H9 (cell line): ENCODE measurements around the gene GLT6D1. TPM values are rescaled to one million over a fixed set of nuclear protein-coding genes. Genes with fewer than 3 reads are reported as not detected.

Experiments
- DNase-seq: peaks from one replicate; pipeline ENCODE4 v3.0.0-alpha.2; 2017
- H2AFZ ChIP-seq: one replicate; pipeline ENCODE4 v1.6.1; 2013; ENCODE audit warnings: mild to moderate bottlenecking, low read length, control low read depth, moderate library complexity
- H2AK5ac ChIP-seq: 2 replicates; pipeline ENCODE4 v1.6.1; 2013; ENCODE audit warnings: low read length, control low read depth, mixed read lengths; ENCODE audit not compliant: insufficient read length
- H2BK120ac ChIP-seq: one replicate; pipeline ENCODE4 v1.6.1; 2013; ENCODE audit warnings: low read depth, mild to moderate bottlenecking, low read length, control low read depth, inconsistent platforms; ENCODE audit not compliant: poor library complexity, severe bottlenecking
- H2BK12ac ChIP-seq: 2 replicates; pipeline ENCODE4 v1.6.1; 2013; ENCODE audit warnings: low read length, control low read depth, mixed read lengths, low read depth; ENCODE audit not compliant: insufficient read length
- H2BK15ac ChIP-seq: 2 replicates; pipeline ENCODE4 v1.6.1; 2013; ENCODE audit warnings: low read depth, low read length, control low read depth
- H2BK20ac ChIP-seq: one replicate; pipeline ENCODE4 v1.6.1; 2013; ENCODE audit warnings: low read depth, mild to moderate bottlenecking, low read length, control low read depth, inconsistent platforms; ENCODE audit not compliant: poor library complexity, severe bottlenecking
- H2BK5ac ChIP-seq: 2 replicates; pipeline ENCODE4 v1.6.1; 2013; ENCODE audit warnings: low read length, control low read depth, mixed read lengths; ENCODE audit not compliant: insufficient read length
- H3K14ac ChIP-seq: 2 replicates; pipeline ENCODE4 v1.6.1; 2013; ENCODE audit warnings: low read length, control low read depth; ENCODE audit not compliant: insufficient read depth
- H3K18ac ChIP-seq: 2 replicates; pipeline ENCODE4 v1.6.1; 2013; ENCODE audit warnings: low read depth, mild to moderate bottlenecking, mixed read lengths, low read length, control low read depth; ENCODE audit not compliant: insufficient read length
- H3K23ac ChIP-seq: 2 replicates; pipeline ENCODE4 v1.6.1; 2013; ENCODE audit warnings: low read length, control low read depth, mixed read lengths, low read depth; ENCODE audit not compliant: insufficient read length
- H3K23me2 ChIP-seq: 2 replicates; pipeline ENCODE4 v1.6.1; 2013; ENCODE audit warnings: low read depth, mild to moderate bottlenecking, mixed read lengths, low read length, control low read depth; ENCODE audit not compliant: insufficient read length, poor library complexity, severe bottlenecking
- H3K27ac ChIP-seq: 2 replicates; pipeline ENCODE4 v1.5.1; 2013; ENCODE audit warnings: low read length, control low read depth, mixed read lengths, low read depth; ENCODE audit not compliant: insufficient read length
- H3K27me3 ChIP-seq: 2 replicates; pipeline ENCODE4 v1.6.1; 2013; ENCODE audit warnings: low read length, control low read depth, inconsistent platforms; ENCODE audit not compliant: insufficient read depth
- H3K4ac ChIP-seq: 2 replicates; pipeline ENCODE4 v1.6.1; 2013; ENCODE audit warnings: low read depth, mild to moderate bottlenecking, control low read depth, inconsistent platforms, low read length, moderate library complexity
- H3K4me1 ChIP-seq: 2 replicates; pipeline ENCODE4 v1.6.1; 2013; ENCODE audit warnings: low read length, control low read depth, inconsistent platforms; ENCODE audit not compliant: insufficient read depth
- H3K4me2 ChIP-seq: 2 replicates; pipeline ENCODE4 v1.6.1; 2013; ENCODE audit warnings: low read length, control low read depth, mixed read lengths; ENCODE audit not compliant: insufficient read length, insufficient read depth
- H3K56ac ChIP-seq: 2 replicates; pipeline ENCODE4 v1.6.1; 2013; ENCODE audit warnings: low read depth, mild to moderate bottlenecking, mixed read lengths, low read length, control low read depth; ENCODE audit not compliant: insufficient read length
- H3K79me1 ChIP-seq: 2 replicates; pipeline ENCODE4 v1.6.1; 2013; ENCODE audit warnings: low read depth, mild to moderate bottlenecking, moderate library complexity, low read length, control low read depth, inconsistent platforms; ENCODE audit not compliant: insufficient read depth, poor library complexity, severe bottlenecking
- H3K79me2 ChIP-seq: 2 replicates; pipeline ENCODE4 v1.6.1; 2013; ENCODE audit warnings: low read length, control low read depth, inconsistent platforms; ENCODE audit not compliant: insufficient read depth
- H3K9ac ChIP-seq: 2 replicates; pipeline ENCODE4 v1.6.1; 2013; ENCODE audit warnings: low read length, control low read depth, mixed read lengths; ENCODE audit not compliant: insufficient read length; ENCODE audit errors: extremely low read depth
- H3K9me3 ChIP-seq: one replicate; pipeline ENCODE4 v1.6.1; 2013; ENCODE audit warnings: low read depth, low read length, inconsistent platforms; ENCODE audit not compliant: control insufficient read depth
- H3T11ph ChIP-seq: one replicate; pipeline ENCODE4 v1.6.1; 2013; ENCODE audit warnings: mild to moderate bottlenecking, low read length, control low read depth, inconsistent platforms
- H4K20me1 ChIP-seq: one replicate; pipeline ENCODE4 v1.6.1; 2013; ENCODE audit not compliant: control insufficient read depth, insufficient read length, insufficient read depth
- H4K5ac ChIP-seq: 2 replicates; pipeline ENCODE4 v1.6.1; 2013; ENCODE audit warnings: low read depth, mild to moderate bottlenecking, mixed read lengths, low read length, control low read depth; ENCODE audit not compliant: insufficient read length
- H4K8ac ChIP-seq: replicated peaks from 2 replicates; pipeline ENCODE4 v1.6.1; 2013; ENCODE audit warnings: low read length, control low read depth, mixed read lengths, low read depth; ENCODE audit not compliant: insufficient read length
- H4K91ac ChIP-seq: 2 replicates; pipeline ENCODE4 v1.6.1; 2013; ENCODE audit warnings: low read depth, mild to moderate bottlenecking, moderate library complexity, mixed read lengths, low read length, control low read depth; ENCODE audit not compliant: insufficient read length
- H3K27ac Mint-ChIP-seq, 3 experiments: 2 replicates in 2 of 3; 3 replicates in 1 of 3; pipeline ENCODE4 v1.8.0; 2020 to 2021; ENCODE audit warnings: mixed read lengths in 3 of 3, mild to moderate bottlenecking in 1 of 3, moderate library complexity in 1 of 3
- H3K27me3 Mint-ChIP-seq: 2 replicates; pipeline ENCODE4 v1.8.0; 2021; ENCODE audit warnings: low read depth, mild to moderate bottlenecking, moderate library complexity, mixed read lengths
- H3K36me3 Mint-ChIP-seq, 3 experiments: 2 replicates in 2 of 3; 3 replicates in 1 of 3; pipeline ENCODE4 v1.8.0; 2020 to 2021; ENCODE audit warnings: low read depth in 3 of 3, mixed read lengths in 3 of 3; ENCODE audit not compliant: insufficient read depth in 1 of 3
- H3K4me1 Mint-ChIP-seq, 2 experiments: 2 replicates each; pipeline ENCODE4 v1.8.0; 2020; ENCODE audit warnings: mixed read lengths in 2 of 2
- H3K4me3 Mint-ChIP-seq, 2 experiments: 2 replicates in 1 of 2; 3 replicates in 1 of 2; pipeline ENCODE4 v1.8.0; 2020 to 2021; ENCODE audit warnings: mild to moderate bottlenecking in 2 of 2, mixed read lengths in 2 of 2, moderate library complexity in 1 of 2
- H3K9me3 Mint-ChIP-seq, 2 experiments: 2 replicates in 1 of 2; 3 replicates in 1 of 2; pipeline ENCODE4 v1.8.0; 2020; ENCODE audit warnings: mild to moderate bottlenecking in 2 of 2, mixed read lengths in 2 of 2, moderate library complexity in 1 of 2
- WGBS: extraction: QIAGEN DNeasy Blood & Tissue Kit; methylation state at CpG from one replicate; pipeline ENCODE4 v1.1.7; 2013; ENCODE audit warnings: missing lambda C conversion rate, low lambda C conversion rate, mixed read lengths; ENCODE audit not compliant: insufficient read length; ENCODE audit errors: extremely low coverage; 5-methylcytosine and 5-hydroxymethylcytosine counted together
- total RNA-seq: library from RNA; stranded (reverse); gene quantifications from 2 replicates; pipeline ENCODE4 v1.2.1, GENCODE V29; 2021
- TF ChIP-seq, protein P1 (sequence below): fragments of 200-600 bp; sonication (generic); conservative IDR thresholded peaks from 3 replicates; pipeline ENCODE4 v1.8.0; 2021; ENCODE audit warnings: antibody characterized with exemption, mild to moderate bottlenecking

GLT6D1 gene
- total RNA-seq, 1 experiment from 2014 or later = not detected

DNA sequence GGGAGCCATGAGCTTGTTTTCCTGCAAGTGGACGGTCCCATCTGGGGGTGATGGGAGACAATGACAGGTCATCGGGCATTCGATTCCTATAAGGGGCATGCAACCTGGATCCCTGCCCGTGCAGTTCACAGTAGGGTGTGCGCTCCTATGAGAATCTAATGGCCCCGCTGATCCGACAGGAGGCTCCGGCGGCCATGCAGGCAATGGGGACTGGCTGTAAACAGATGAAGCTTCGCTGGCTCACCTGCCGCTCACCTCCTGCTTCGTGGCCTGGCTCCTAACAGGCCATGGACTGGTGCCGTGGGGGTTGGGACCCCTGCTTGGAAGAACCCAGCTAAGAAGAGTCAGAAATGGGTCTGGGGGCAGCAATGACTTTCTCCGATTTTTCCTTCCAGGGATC, 56.8 kb downstream of the GLT6D1 start:
- Histone ChIP-seq H3K79me1 (no peaks in the 10 kb centered on the region), H2BK20ac (no peak overlapping the region), H3K18ac (no peak overlapping the region), H3K56ac (no peak overlapping the region), H3K9ac (no peak overlapping the region), H2BK12ac (no peak overlapping the region), H3K4me1 (no peaks in the 10 kb centered on the region), H2BK15ac (no peak overlapping the region), H3K79me2 (no peaks in the 10 kb centered on the region), H2AK5ac (no peak overlapping the region), H3K9me3 (no peaks in the 10 kb centered on the region), H2AFZ (no peak overlapping the region), H3K4me2 (no peak overlapping the region), H2BK5ac (no peak overlapping the region), H4K8ac (no peak overlapping the region), H4K20me1 (no peaks in the 10 kb centered on the region), H4K5ac (no peak overlapping the region), H3K23me2 (no peaks in the 10 kb centered on the region), H3K27me3 (no peaks in the 10 kb centered on the region), H4K91ac (no peak overlapping the region), H3K23ac (no peak overlapping the region), H3K4ac (no peak overlapping the region), H3K14ac (no peak overlapping the region), H3K27ac (no peak overlapping the region), H3T11ph (no peak overlapping the region), H2BK120ac (no peak overlapping the region)
- Mint-ChIP-seq H3K27me3 (peaks cover 15% of the 10 kb centered on the region), H3K27ac (no peak overlapping the region), H3K4me1 (peaks cover 0 to 2% of the 10 kb centered on the region in 2 experiments; a peak in 2 of 4 replicates), H3K9me3 (peaks cover 6 to 9% of the 10 kb centered on the region in 2 experiments), H3K36me3 (peaks cover 0 to 3% (median 0%) of the 10 kb centered on the region in 3 experiments; a peak in 1 of 7 replicates), H3K4me3 (no peak overlapping the region)
- DNase-seq = no peak
- no CpG with 5 or more reads among the region's 14 CpGs for whole genome bisulfite sequencing
- TF ChIP-seq, protein P1, sequence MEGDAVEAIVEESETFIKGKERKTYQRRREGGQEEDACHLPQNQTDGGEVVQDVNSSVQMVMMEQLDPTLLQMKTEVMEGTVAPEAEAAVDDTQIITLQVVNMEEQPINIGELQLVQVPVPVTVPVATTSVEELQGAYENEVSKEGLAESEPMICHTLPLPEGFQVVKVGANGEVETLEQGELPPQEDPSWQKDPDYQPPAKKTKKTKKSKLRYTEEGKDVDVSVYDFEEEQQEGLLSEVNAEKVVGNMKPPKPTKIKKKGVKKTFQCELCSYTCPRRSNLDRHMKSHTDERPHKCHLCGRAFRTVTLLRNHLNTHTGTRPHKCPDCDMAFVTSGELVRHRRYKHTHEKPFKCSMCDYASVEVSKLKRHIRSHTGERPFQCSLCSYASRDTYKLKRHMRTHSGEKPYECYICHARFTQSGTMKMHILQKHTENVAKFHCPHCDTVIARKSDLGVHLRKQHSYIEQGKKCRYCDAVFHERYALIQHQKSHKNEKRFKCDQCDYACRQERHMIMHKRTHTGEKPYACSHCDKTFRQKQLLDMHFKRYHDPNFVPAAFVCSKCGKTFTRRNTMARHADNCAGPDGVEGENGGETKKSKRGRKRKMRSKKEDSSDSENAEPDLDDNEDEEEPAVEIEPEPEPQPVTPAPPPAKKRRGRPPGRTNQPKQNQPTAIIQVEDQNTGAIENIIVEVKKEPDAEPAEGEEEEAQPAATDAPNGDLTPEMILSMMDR = no peak
